Right ventricle myocardium inferior (tissue), 1 donor: Measurements from ENCODE around the gene GAD1. TPM values are rescaled to one million over a fixed set of nuclear protein-coding genes. Genes with fewer than 3 reads are reported as not detected.

Experiments used
- ATAC-seq: fragments of 200-7000 bp; cut with Tn5 transposase; one replicate; pipeline ENCODE4 v1.9.1; 2020; ENCODE audit warnings: mild to moderate bottlenecking, moderate library complexity
- DNase-seq: peaks from one replicate; pipeline ENCODE4 v3.0.0; 2021; ENCODE audit errors: missing footprints
- intact Hi-C: fragments of 100-400 bp; cut with DNase I; formaldehyde crosslinking; loops from one replicate; pipeline ENCODE4 v1.11.0; 2022
- total RNA-seq: library from RNA; stranded (reverse); fragmentation: NEBNext Ultra II Directional; extraction: Animal tissue kit (Norgen Biotek cat#: 25700); gene quantifications from one replicate; pipeline ENCODE4 v1.2.1, GENCODE V29; 2021
- donor health status: DM: no; HTN: yes; CAD: no; lungs with severe emphysema.

The GAD1 gene
- total RNA-seq, 1 donor from 2014 or later: not detected

DNA sequence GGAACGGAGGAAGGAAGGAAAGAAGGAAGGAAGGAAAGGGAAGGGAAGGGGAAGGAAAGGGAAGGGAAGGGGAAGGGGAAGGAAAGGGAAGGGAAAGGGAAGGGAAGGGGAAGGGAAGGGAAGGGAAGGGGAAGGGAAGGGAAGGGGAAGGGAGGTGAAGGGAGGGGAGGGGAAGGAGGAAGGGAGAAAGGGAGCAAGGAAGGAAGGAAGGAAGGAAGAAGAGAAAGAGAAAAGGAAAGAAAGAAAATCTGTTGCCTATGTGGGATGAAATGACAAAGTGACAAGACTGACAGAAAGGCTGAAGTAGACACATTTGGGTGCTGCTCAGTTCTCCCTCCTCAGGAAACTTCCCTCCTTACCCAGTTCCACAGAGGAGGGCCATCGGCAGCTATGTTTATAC is 66.1 kb downstream of the GAD1 start:
- ATAC-seq: no peak
- DNase-seq: no peak
- intact Hi-C loops: no loop called here

DNA sequence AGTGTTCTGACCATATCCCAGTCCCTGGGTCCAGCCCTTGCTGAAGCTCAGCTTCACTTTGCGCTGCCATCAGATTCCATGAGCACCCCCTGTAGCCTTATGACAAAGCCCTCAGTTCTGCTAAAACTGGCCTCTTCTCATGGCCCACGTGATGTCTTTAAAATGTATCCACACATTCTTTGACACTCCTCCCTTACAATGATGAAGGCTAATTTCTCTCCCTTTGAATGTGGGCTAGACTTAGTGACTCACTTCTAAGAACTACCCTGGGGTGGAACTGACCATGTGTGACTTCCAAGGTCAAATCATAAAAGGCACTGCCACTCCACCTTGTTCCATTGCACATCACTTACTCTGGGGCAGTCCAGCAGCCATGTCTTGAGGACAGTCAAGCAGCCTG is 67.0 kb downstream of the GAD1 start:
- no peak for DNase-seq
- no peak for ATAC-seq
- intact Hi-C loops: no loop called here

DNA sequence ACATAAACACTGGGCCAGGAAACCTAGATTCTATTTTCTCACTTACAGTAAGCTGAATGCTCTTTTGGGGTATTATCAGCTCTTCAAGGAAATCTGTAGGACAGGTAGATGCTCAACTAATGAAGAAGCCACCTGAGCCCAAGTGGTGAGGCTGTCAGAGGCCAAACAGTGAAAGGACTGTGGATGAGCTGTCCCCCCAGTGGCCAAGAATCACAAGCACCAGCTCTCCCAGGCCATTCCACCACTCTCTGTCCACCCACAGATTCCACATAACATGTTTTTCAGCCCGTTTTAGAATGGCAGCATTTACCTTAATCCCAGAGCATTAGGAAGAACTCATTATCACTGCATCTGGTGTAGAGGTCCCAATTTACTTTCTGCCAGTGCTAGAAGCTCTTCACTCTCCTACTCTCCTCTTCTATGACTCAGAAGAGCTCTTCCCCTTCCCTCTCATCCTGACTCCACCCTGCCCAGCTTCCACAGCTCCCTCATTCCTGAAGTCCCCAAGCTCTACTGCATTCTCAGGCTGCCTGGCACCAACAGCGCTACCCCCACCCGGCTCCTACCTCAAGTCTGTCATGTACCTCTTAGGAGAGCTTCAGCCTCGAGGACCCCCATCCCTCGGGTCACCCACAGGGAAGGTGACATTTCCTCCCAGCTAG is 68.6 kb downstream of the GAD1 start:
- intact Hi-C loops: no loop called here
- ATAC-seq (no peak), DNase-seq (no peak)

DNA sequence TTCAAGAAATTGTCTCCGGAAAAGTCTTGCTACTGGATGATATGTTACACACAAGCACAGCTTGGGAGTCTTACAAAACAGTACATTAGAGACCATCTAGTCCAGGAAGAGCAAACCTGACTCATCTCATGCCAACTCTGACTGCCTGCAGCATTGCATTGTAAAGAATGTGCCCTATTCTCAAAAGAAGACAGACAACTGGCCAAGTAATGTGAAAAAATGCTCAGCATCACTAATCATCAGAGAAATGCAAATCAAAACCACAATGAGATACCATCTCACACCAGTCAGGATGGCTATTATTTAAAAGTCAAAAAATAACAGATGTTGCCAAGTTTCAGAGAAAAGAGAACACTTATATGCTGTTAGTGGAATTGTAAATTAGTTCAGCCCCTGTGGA is 69.7 kb downstream of the GAD1 start:
- intact Hi-C loops: no loop called here
- ATAC-seq: no peak
- no peak for DNase-seq

DNA sequence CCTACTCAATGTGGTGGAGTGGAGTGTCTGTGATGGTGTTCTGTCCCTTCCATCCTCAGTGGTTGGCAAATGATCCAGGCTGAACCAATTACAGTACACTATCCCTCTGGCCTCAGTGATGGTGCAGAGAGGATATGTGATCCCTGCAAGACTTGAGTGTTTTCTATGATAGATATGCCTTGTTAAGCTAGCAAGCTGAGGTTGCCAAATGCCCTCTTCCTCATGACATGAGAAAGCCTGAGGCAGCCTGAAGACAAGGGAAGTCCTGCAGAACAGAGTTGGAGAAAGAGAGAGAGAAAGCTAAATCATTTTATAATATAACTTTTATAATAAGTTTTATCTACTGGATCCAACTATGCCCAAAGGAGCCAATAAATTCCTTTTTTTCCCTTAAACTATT is 70.8 kb downstream of the GAD1 start:
- DNase-seq (no peak), ATAC-seq (no peak)
- intact Hi-C loops: no loop called here

DNA sequence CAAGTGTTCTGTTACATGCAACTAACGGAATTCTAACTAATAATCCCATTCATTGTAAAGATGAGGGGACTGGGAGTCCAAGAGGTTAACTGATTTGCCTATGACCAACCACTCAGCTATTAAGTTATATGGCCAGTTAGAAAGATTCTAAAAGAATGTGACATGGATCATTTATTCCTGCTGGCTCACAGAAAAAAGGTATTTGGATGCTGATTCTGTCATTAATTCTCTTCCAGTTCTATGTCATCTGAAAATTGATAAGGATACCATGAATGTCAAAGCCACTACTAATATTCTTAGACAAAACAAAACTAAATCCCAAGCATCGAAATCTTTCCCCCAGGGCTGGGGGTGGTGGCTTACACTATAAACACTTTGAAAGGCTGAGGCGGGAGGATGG is 71.2 kb downstream of the GAD1 start:
- ATAC-seq (no peak), DNase-seq (no peak)
- intact Hi-C loops: no loop called here

DNA sequence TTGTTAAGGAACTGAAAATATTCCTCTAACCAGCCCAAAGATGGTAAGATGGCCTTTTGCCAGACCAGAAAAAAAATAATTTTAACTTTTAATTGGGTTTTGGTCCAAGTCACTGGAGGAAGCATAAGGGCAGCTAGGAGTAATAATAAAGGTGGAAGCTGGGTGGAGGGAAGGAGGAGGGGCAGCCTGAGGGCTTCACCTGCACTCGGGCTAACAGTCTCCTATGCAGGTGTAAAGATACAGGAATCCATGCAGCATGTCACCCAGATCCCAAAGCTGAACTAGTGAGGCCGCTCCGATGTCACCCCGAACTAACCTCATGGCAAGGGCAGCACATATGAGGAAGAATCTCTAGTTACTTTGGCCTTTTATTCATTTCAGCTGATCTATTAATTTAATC is 75.2 kb downstream of the GAD1 start:
- intact Hi-C loops: no loop called here

DNA sequence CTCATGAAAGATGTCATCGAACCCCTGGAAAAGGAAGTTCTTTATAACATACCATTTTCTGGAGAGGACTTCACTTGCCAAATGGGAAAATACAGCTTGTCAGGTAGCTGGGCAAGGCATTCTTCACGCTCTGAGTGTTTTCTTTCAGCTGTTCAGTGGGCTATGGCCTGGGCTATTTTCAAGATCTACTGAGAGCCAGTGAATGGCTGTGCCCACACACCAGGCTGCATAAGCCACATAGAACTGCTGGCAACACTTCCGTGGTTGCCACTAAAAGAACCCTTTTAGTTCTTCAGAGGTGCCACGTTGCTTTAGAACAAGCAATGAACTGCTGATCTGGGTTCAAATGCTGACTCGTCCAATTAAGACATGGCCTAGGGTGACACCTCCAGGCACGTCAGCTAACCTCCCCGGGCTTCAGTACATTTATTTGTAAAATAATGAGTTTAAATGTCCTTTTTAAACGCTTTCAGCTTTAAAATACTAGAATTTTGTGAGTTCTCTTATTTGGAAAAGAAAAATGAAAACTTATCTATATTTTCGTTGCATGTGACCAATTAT is 75.8 kb downstream of the GAD1 start:
- DNase-seq (no peak), ATAC-seq (no peak)
- intact Hi-C loops: no loop called here

More for the DNA sequence above, 75.2 kb downstream of the GAD1 start:
- DNase-seq (no peak), ATAC-seq (no peak)

DNA sequence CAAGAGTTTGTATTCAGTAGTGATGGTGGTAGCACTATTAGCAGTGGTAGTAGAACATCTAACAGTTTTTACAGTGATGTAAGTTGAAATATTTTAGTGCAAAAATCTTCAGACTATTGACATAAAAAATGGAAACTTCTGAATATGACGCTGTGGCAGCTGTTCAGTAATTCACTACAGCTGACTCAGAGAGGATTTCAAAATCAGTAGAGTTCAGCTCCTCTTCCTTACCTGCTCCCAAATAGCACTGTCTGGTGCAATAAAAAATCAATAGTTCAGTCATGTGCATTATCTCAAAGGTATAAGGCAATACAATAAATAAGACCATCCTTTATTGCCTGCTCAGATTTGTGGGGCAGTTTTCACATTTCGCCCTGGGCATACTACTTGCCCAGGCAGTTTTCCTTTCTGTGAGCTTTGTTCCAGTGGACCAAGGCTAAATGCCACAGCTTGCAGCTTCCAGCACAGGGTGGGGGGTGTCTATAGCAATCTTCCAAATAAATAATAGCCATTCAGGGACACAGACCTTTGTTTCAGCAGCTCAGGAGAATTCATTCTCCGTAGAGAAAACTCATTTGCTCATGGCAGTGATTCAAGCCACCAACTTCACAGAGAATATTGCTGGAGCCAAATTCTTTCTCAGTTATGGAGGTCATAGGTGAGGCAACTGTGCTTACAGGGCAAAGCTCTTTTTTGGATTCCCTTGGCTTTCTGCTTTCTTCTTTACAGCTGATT is 78.5 kb downstream of the GAD1 start:
- ATAC-seq (no peak), DNase-seq (no peak)
- intact Hi-C loops: no loop called here

DNA sequence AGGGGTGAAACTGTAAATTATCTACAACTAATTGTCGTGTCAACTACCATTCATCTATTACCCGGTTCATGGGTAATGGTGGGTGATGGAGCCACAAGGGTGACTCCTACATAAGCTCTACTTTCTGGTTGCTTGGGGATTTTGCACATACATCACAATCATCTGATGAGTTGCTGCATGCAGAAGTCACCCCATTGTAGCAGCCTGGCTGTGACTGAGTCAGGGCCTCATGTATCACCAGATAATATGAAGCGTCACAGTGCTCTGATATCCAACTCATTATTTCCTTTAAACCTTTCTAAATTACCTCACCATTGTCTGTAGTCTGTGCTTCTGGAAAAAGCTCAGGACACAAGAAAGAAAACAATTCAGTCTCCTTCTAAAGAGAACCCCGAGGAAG is 79.9 kb downstream of the GAD1 start:
- intact Hi-C loops: no loop called here
- ATAC-seq (no peak), DNase-seq (no peak)

DNA sequence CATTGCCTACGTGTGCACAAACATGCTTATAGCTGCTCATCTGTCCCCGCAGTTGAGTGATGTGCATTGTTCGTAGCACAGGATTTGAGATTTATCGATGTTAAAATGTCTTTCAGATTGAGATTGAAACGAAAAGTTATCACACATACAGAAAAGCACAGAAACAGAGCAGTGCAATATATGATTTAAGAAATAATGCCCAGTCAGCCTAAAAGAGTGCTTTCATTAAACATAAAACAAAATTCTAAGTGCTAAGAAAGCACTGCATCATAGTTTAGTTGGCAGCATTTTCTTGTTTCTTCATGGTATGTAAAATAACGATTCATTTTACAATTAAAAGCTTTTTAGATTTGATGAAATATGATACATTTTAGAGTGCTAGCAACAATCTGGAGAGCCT is 80.4 kb downstream of the GAD1 start:
- no peak for DNase-seq
- intact Hi-C loops: no loop called here
- ATAC-seq: no peak

DNA sequence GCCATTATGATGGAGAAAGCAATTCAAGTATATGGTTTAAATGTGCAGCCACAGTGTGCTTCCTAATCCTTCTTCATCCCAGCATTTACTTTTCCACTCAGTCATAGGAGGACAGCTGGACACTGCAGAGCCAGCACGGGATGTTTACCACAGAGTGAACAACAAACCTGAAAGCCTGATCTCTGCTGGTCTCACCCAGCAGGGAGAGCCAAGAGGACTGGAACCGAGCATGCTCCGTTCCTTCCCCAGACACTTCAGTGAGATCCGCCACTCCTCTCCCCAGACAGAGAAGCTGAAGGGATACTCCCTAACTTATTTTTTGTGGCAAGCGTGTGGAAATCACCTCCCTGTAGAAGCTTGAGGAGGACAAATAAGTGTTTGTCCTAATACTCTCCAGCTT is 89.2 kb downstream of the GAD1 start:
- DNase-seq (no peak), ATAC-seq (no peak)
- intact Hi-C loops: no loop called here

Other genes with a start within 250 kb of the GAD1 start
- 0.19 TPM for gene SP5, start 101.5 kb upstream of the GAD1 start, total RNA-seq
- gene ERICH2, start 46.5 kb upstream of the GAD1 start, total RNA-seq: not detected
- gene GORASP2, start 112.4 kb downstream of the GAD1 start, total RNA-seq: 57.1 TPM